GM12878 (cell line): ENCODE data around the gene UBAP1.

Experiments
- BMI1 ChIP-seq: fragments of 450-650 bp; IDR thresholded peaks from 2 replicates; pipeline ENCODE4 v1.6.1; 2016; ENCODE audit warnings: mild to moderate bottlenecking, moderate library complexity, borderline replicate concordance
- E4F1 ChIP-seq: fragments of 450-650 bp; IDR thresholded peaks from 2 replicates; pipeline ENCODE4 v1.6.1; 2018; ENCODE audit warnings: borderline replicate concordance, mild to moderate bottlenecking; ENCODE audit not compliant: partially characterized antibody
- EP300 ChIP-seq, 2 experiments: fragments of 150-350 bp in 1 of 2; IDR thresholded peaks; 2 replicates each; pipeline ENCODE4 v1.6.1; 2011 to 2012; ENCODE audit warnings: low read depth in 2 of 2, low read length in 2 of 2, borderline replicate concordance in 1 of 2, improper control_type of control experiment in 1 of 2, inconsistent platforms in 1 of 2; ENCODE audit not compliant: control insufficient read depth in 1 of 2
- EZH2 ChIP-seq: IDR thresholded peaks from 2 replicates; pipeline ENCODE4 v1.6.1; 2012; ENCODE audit warnings: low read depth, mild to moderate bottlenecking, control low read depth, inconsistent platforms, low read length, borderline replicate concordance; ENCODE audit not compliant: control insufficient read depth
- MXI1 ChIP-seq: fragments of 150-350 bp; IDR thresholded peaks from 2 replicates; pipeline ENCODE4 v1.6.1; 2011; ENCODE audit warnings: low read depth, mild to moderate bottlenecking, inconsistent platforms, low read length, improper control_type of control experiment
- NFIC ChIP-seq: IDR thresholded peaks from 2 replicates; pipeline ENCODE4 v1.6.1; 2012; ENCODE audit warnings: low read depth, mild to moderate bottlenecking, inconsistent platforms, low read length, moderate library complexity
- NFXL1 ChIP-seq: fragments of 450-650 bp; IDR thresholded peaks from 2 replicates; pipeline ENCODE4 v1.6.1; 2017; ENCODE audit warnings: antibody characterized with exemption, mild to moderate bottlenecking, borderline replicate concordance
- POLR2A ChIP-seq: IDR thresholded peaks from 2 replicates; pipeline ENCODE4 v1.6.1; 2011; ENCODE audit warnings: low read depth, mild to moderate bottlenecking, low read length
- SUPT20H ChIP-seq: IDR thresholded peaks from 2 replicates; pipeline ENCODE4 v1.6.1; 2011; ENCODE audit warnings: low read depth, mild to moderate bottlenecking, low read length, moderate library complexity, borderline replicate concordance; ENCODE audit not compliant: control insufficient read depth
- ZNF274 ChIP-seq: IDR thresholded peaks from one replicate; pipeline ENCODE4 v1.8.0; 2011; ENCODE audit not compliant: insufficient read length, insufficient read depth
- TF ChIP-seq, protein P1 (sequence below), 3 experiments: IDR thresholded peaks in 2 of 3; conservative IDR thresholded peaks in 1 of 3; 2 replicates each; pipeline ENCODE4 v1.5.1; 2011; ENCODE audit warnings: low read depth in 3 of 3, low read length in 3 of 3, mild to moderate bottlenecking in 3 of 3, control low read depth in 2 of 3, moderate library complexity in 2 of 3, inconsistent platforms in 1 of 3, mixed read lengths in 1 of 3; ENCODE audit not compliant: control insufficient read depth in 2 of 3, insufficient read depth in 1 of 3; ENCODE audit errors: extremely low read depth in 1 of 3
- TF ChIP-seq, protein P2 (sequence below): IDR thresholded peaks from 2 replicates; pipeline ENCODE4 v1.6.1; 2012; ENCODE audit warnings: low read length, inconsistent platforms
- TF ChIP-seq, protein P3 (sequence below): IDR thresholded peaks from 2 replicates; pipeline ENCODE4 v1.6.1; 2012; ENCODE audit warnings: mild to moderate bottlenecking, low read depth, low read length

GRCh38 chr9:34187891-34188240 is 9.0 kb downstream of the UBAP1 start:
- TF ChIP-seq EZH2 (no peak), NFIC (no peak), BMI1 (no peak), MXI1 (no peak), ZNF274 (no peak), E4F1 (no peak), NFXL1 (no peak), EP300 (IDR thresholded peaks at IDR 0.05; ENCODE audit: borderline replicate concordance in 1 of 2, control insufficient read depth in 1 of 2, low read depth in 2 of 2, low read length in 2 of 2) (no peak), POLR2A (no peak), SUPT20H (no peak)
- TF ChIP-seq, protein P1, sequence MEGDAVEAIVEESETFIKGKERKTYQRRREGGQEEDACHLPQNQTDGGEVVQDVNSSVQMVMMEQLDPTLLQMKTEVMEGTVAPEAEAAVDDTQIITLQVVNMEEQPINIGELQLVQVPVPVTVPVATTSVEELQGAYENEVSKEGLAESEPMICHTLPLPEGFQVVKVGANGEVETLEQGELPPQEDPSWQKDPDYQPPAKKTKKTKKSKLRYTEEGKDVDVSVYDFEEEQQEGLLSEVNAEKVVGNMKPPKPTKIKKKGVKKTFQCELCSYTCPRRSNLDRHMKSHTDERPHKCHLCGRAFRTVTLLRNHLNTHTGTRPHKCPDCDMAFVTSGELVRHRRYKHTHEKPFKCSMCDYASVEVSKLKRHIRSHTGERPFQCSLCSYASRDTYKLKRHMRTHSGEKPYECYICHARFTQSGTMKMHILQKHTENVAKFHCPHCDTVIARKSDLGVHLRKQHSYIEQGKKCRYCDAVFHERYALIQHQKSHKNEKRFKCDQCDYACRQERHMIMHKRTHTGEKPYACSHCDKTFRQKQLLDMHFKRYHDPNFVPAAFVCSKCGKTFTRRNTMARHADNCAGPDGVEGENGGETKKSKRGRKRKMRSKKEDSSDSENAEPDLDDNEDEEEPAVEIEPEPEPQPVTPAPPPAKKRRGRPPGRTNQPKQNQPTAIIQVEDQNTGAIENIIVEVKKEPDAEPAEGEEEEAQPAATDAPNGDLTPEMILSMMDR (IDR thresholded peaks at IDR 0.05 in 2 of 3, conservative IDR thresholded peaks at IDR 0.05 in 1 of 3; ENCODE audit: control insufficient read depth in 2 of 3, extremely low read depth in 1 of 3, insufficient read depth in 1 of 3, low read depth in 3 of 3, low read length in 3 of 3), result no peak
- TF ChIP-seq, protein P2, sequence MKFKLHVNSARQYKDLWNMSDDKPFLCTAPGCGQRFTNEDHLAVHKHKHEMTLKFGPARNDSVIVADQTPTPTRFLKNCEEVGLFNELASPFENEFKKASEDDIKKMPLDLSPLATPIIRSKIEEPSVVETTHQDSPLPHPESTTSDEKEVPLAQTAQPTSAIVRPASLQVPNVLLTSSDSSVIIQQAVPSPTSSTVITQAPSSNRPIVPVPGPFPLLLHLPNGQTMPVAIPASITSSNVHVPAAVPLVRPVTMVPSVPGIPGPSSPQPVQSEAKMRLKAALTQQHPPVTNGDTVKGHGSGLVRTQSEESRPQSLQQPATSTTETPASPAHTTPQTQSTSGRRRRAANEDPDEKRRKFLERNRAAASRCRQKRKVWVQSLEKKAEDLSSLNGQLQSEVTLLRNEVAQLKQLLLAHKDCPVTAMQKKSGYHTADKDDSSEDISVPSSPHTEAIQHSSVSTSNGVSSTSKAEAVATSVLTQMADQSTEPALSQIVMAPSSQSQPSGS, result no peak
- TF ChIP-seq, protein P3, sequence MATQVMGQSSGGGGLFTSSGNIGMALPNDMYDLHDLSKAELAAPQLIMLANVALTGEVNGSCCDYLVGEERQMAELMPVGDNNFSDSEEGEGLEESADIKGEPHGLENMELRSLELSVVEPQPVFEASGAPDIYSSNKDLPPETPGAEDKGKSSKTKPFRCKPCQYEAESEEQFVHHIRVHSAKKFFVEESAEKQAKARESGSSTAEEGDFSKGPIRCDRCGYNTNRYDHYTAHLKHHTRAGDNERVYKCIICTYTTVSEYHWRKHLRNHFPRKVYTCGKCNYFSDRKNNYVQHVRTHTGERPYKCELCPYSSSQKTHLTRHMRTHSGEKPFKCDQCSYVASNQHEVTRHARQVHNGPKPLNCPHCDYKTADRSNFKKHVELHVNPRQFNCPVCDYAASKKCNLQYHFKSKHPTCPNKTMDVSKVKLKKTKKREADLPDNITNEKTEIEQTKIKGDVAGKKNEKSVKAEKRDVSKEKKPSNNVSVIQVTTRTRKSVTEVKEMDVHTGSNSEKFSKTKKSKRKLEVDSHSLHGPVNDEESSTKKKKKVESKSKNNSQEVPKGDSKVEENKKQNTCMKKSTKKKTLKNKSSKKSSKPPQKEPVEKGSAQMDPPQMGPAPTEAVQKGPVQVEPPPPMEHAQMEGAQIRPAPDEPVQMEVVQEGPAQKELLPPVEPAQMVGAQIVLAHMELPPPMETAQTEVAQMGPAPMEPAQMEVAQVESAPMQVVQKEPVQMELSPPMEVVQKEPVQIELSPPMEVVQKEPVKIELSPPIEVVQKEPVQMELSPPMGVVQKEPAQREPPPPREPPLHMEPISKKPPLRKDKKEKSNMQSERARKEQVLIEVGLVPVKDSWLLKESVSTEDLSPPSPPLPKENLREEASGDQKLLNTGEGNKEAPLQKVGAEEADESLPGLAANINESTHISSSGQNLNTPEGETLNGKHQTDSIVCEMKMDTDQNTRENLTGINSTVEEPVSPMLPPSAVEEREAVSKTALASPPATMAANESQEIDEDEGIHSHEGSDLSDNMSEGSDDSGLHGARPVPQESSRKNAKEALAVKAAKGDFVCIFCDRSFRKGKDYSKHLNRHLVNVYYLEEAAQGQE, result no peak
